Upper lobe of right lung (tissue), 1 donor: ENCODE results near the gene ARCN1. TPM values are rescaled to one million over a fixed set of nuclear protein-coding genes. Genes with fewer than 3 reads are reported as not detected.

ENCODE experiments used
- ATAC-seq: fragments of 200-7000 bp; cut with Tn5 transposase; one replicate; pipeline ENCODE4 v1.9.1; 2020; ENCODE audit warnings: mild to moderate bottlenecking, moderate library complexity
- DNase-seq: peaks from one replicate; pipeline ENCODE4 v3.0.0-alpha.2; 2020
- H3K27ac ChIP-seq: fragments of 200-600 bp; one replicate; pipeline ENCODE4 v1.8.0; 2022
- H3K27me3 ChIP-seq: fragments of 200-600 bp; one replicate; pipeline ENCODE4 v1.8.0; 2022; ENCODE audit warnings: mild to moderate bottlenecking
- H3K36me3 ChIP-seq: fragments of 200-600 bp; one replicate; pipeline ENCODE4 v1.8.0; 2022
- H3K4me1 ChIP-seq: fragments of 200-600 bp; one replicate; pipeline ENCODE4 v1.8.0; 2022
- H3K4me3 ChIP-seq: fragments of 200-600 bp; one replicate; pipeline ENCODE4 v1.8.0; 2022; ENCODE audit warnings: mild to moderate bottlenecking
- H3K9me3 ChIP-seq: fragments of 200-600 bp; one replicate; pipeline ENCODE4 v1.8.0; 2022
- CTCF ChIP-seq: fragments of 200-600 bp; IDR thresholded peaks from one replicate; pipeline ENCODE4 v1.8.0; 2022; ENCODE audit warnings: antibody characterized with exemption
- intact Hi-C: fragments of 100-400 bp; cut with DNase I; formaldehyde crosslinking; loops from one replicate; pipeline ENCODE4 v1.11.0; 2022
- microRNA-seq: library from miRNA; unstranded; fragments of <30 nt; microRNA quantifications from one replicate; pipeline ENCODE4 v1.2.0, GENCODE V29; 2020; ENCODE audit warnings: borderline microRNAs expressed
- total RNA-seq: library from RNA; stranded (reverse); fragmentation: NEBNext Ultra II Directional; extraction: Animal tissue kit (Norgen Biotek cat#: 25700); gene quantifications from one replicate; pipeline ENCODE4 v1.2.1, GENCODE V29; 2021
- donor health status: DM: no; HTN: yes; CAD: no; lungs with severe emphysema.

The ARCN1 gene
- total RNA-seq, 1 donor from 2014 or later, result 120 TPM

GRCh38 chr11:118646393-118646792 is 74.2 kb downstream of the ARCN1 start:
- Histone ChIP-seq H3K9me3 (no peaks in the 10 kb centered on the region), H3K27me3 (no peaks in the 10 kb centered on the region), H3K27ac (no peak overlapping the region), H3K4me1 (no peaks in the 10 kb centered on the region), H3K36me3 (peaks cover 89% of the 10 kb centered on the region), H3K4me3 (no peak overlapping the region)
- intact Hi-C loops, result no loop called here
- TF ChIP-seq CTCF, result no peak
- ATAC-seq (no peak), DNase-seq (no peak)

GRCh38 chr11:118648291-118648690 is 76.1 kb downstream of the ARCN1 start:
- intact Hi-C loops, result no loop called here
- Histone ChIP-seq H3K36me3 (peaks cover 87% of the 10 kb centered on the region), H3K9me3 (no peaks in the 10 kb centered on the region), H3K27me3 (no peaks in the 10 kb centered on the region), H3K4me3 (no peak overlapping the region), H3K4me1 (no peaks in the 10 kb centered on the region), H3K27ac (no peak overlapping the region)
- no peak for ATAC-seq
- no peak for TF ChIP-seq CTCF
- peak; percentile 22 for DNase-seq

- TF ChIP-seq CTCF, result no peak
- ATAC-seq, result no peak
- DNase-seq, result peak; percentile 40
- Histone ChIP-seq H3K9me3 (no peaks in the 10 kb centered on the region), H3K4me1 (no peaks in the 10 kb centered on the region), H3K27me3 (no peaks in the 10 kb centered on the region), H3K4me3 (no peak overlapping the region), H3K36me3 (peaks cover 86% of the 10 kb centered on the region), H3K27ac (no peak overlapping the region)
- intact Hi-C loops, result loop anchor here (10.0 kb wide), 1 partner anchor 45 kb away; the partner anchor contains the start of gene PHLDB1
Measured at GRCh38 chr11:118649941-118650340, 77.7 kb downstream of the ARCN1 start.

GRCh38 chr11:118650366-118650765 is 78.2 kb downstream of the ARCN1 start:
- no peaks in the 10 kb centered on the region for H3K27me3 ChIP-seq
- DNase-seq, result no peak
- no peak overlapping the region for H3K4me3 ChIP-seq
- no peaks in the 10 kb centered on the region for H3K9me3 ChIP-seq
- no peak for TF ChIP-seq CTCF
- no peaks in the 10 kb centered on the region for H3K4me1 ChIP-seq
- H3K36me3 ChIP-seq, result peaks cover 87% of the 10 kb centered on the region
- intact Hi-C loops, result loop anchor here (10.0 kb wide), 1 partner anchor 46 kb away; the partner anchor contains the start of gene PHLDB1
- H3K27ac ChIP-seq, result no peak overlapping the region
- ATAC-seq, result no peak

- ATAC-seq (no peak), DNase-seq (no peak)
- Histone ChIP-seq H3K27me3 (no peaks in the 10 kb centered on the region), H3K36me3 (peaks cover 88% of the 10 kb centered on the region), H3K4me1 (no peaks in the 10 kb centered on the region), H3K27ac (no peak overlapping the region), H3K9me3 (no peaks in the 10 kb centered on the region), H3K4me3 (no peak overlapping the region)
- intact Hi-C loops, result loop anchor here (10.0 kb wide), 1 partner anchor 47 kb away; the partner anchor contains the start of gene PHLDB1
- no peak for TF ChIP-seq CTCF
Measured at GRCh38 chr11:118651820-118652219, 79.6 kb downstream of the ARCN1 start.

Small RNA genes within 50 kb of the gene (microRNA-seq; reads per million reads assigned to microRNA genes)
- gene MIR6716, result not detected

Other genes starting within 250 kb of the ARCN1 start
- 8.5 TPM for gene CD3D, start 229.7 kb upstream of the ARCN1 start, total RNA-seq
- gene CD3G, start 228.1 kb upstream of the ARCN1 start, total RNA-seq, result 6.5 TPM
- 40.0 TPM for gene UBE4A, start 212.8 kb upstream of the ARCN1 start, total RNA-seq
- 140 TPM for gene ATP5MG, start 170.8 kb upstream of the ARCN1 start, total RNA-seq
- 64.7 TPM for gene KMT2A, start 135.9 kb upstream of the ARCN1 start, total RNA-seq
- gene TTC36, start 44.9 kb upstream of the ARCN1 start, total RNA-seq, result 1.9 TPM
- gene TMEM25, start 41.2 kb upstream of the ARCN1 start, total RNA-seq, result 26.3 TPM
- 18.2 TPM for gene IFT46, start 6.5 kb upstream of the ARCN1 start, total RNA-seq
- 79.6 TPM for gene PHLDB1, start 35.2 kb downstream of the ARCN1 start, total RNA-seq
- 0.46 TPM for gene TREH, start 107.2 kb downstream of the ARCN1 start, total RNA-seq
- 115 TPM for gene DDX6, start 218.8 kb downstream of the ARCN1 start, total RNA-seq